IPS-18c (cell line): ENCODE results near the gene ISOC2.
"Not testable (repeated sequence)": the region's sequence is repeated elsewhere in the genome, so short reads cannot be mapped to it uniquely, and the experiment has no call there.

ENCODE experiments used
- H3K4me3 ChIP-seq: 2 replicates; pipeline ENCODE4 v1.7.0; 2013; ENCODE audit warnings: low read depth, mild to moderate bottlenecking, low read length, moderate library complexity; ENCODE audit not compliant: insufficient read depth
- H3K9me3 ChIP-seq: one replicate; pipeline ENCODE4 v1.6.1; 2013; ENCODE audit warnings: mild to moderate bottlenecking, low read length, moderate library complexity; ENCODE audit not compliant: control insufficient read depth, insufficient read depth

ISOC2 gene

GRCh38 chr19:55436847-55437246, 24.6 kb downstream of the ISOC2 start:
- Histone ChIP-seq H3K9me3 (peaks cover 2% of the 10 kb centered on the region), H3K4me3 (no peak overlapping the region)

DNA sequence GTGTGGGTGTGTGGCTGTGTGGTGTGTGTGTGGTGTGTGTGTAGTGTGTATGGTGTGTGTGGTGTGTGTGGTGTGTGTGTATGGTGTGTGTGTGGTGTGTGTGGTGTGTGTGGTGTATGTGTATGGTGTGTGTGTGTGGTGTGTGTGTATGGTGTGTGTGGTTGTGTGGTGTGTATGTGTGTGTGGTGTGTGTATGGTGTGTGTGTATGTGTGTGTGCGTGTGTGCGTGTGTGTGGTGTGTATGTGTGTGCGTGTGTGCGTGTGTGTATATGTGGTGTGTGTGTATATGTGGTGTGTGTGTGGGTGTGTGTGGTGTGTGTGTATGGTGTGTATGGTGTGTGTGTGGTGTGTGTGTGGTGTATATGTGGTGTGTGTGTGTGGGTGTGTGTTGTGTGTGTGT, 26.4 kb downstream of the ISOC2 start:
- Histone ChIP-seq H3K4me3 (no peak overlapping the region), H3K9me3 (peaks cover 2% of the 10 kb centered on the region)

- Histone ChIP-seq H3K9me3 (peaks cover 2% of the 10 kb centered on the region), H3K4me3 (no peak overlapping the region)
Measured at GRCh38 chr19:55434356-55434919, 27.0 kb downstream of the ISOC2 start.

DNA sequence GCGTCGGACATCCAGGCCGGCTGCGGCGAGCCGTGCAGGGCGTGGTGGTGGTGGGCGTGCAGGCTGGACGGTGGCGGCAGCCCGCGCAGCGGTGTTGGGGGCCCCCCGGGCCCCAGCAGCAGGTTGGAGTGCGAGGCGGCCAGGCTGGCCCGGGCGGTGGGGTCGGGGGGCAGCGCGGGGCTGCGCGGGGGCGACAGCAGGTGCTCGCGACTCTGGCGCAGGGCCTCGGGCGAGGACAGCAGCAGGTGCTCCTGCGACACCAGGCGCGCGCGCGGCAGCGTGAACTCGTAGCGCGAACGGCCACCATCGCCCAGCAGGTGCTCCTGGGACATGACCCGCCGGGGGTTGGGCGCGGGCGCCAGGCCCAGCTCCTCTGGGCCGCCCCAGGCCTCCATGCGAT, 28.1 kb downstream of the ISOC2 start:
- H3K9me3 ChIP-seq = peaks cover 2% of the 10 kb centered on the region
- no peak overlapping the region for H3K4me3 ChIP-seq

DNA sequence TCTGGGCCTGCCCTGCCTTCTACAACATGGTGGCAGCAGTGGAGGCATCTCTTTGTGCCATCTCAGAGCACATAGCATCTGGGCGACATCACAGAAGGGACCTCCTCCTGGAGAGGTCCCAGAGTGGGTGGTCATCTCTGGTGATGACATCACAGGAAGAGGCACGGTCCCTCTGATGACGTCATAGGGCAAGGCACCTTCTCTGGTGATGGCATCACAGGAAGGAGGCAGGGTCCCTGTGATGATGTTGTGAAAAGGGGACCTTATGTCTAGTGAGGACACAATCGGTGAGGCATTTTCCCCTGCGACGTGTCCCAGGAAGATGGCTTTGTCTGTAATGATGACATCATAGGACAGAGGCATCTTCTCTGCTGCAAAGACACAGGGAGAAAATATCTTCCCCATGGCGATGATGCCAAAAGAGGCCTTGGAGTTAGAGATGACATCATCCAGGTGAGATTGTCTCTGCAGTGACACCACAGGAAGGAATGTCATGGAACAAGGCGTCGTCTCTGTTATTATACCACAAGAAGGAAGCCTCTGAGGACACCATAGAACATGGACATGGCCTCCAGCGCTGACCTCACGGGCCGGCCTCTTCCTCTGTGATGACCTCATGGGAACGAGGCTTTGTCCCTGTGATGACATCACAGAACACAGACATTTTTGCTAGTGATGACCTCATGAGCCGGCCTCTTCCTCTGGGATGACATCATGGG, 29.0 kb downstream of the ISOC2 start:
- Histone ChIP-seq H3K9me3 (peaks cover 2% of the 10 kb centered on the region), H3K4me3 (no peak overlapping the region)

GRCh38 chr19:55431183-55431582, 30.3 kb downstream of the ISOC2 start:
- peaks cover 2% of the 10 kb centered on the region for H3K9me3 ChIP-seq
- no peak overlapping the region for H3K4me3 ChIP-seq

DNA sequence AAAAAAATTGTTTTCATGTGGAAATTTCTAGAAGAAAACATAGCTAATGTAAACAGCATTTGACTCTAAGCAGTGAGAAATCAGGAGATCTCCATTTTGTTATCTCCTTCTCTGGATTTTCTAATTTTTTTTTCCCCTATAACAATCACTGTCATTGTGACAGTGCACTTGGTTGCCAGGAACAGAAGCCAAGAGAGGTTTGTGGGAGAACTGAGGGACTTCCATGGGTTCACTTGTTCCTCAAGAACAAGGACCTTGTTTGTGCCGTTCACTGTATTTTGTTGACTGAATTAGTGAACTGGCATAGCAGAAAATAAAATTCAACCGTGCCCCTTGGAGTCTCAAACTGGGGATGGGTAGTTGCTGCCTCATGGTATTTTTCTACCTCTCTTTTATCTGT, 35.4 kb downstream of the ISOC2 start:
- H3K9me3 ChIP-seq = no peaks in the 10 kb centered on the region
- no peak overlapping the region for H3K4me3 ChIP-seq

GRCh38 chr19:55424518-55424917, 36.9 kb downstream of the ISOC2 start:
- no peaks in the 10 kb centered on the region for H3K9me3 ChIP-seq
- H3K4me3 ChIP-seq = no peak overlapping the region

DNA sequence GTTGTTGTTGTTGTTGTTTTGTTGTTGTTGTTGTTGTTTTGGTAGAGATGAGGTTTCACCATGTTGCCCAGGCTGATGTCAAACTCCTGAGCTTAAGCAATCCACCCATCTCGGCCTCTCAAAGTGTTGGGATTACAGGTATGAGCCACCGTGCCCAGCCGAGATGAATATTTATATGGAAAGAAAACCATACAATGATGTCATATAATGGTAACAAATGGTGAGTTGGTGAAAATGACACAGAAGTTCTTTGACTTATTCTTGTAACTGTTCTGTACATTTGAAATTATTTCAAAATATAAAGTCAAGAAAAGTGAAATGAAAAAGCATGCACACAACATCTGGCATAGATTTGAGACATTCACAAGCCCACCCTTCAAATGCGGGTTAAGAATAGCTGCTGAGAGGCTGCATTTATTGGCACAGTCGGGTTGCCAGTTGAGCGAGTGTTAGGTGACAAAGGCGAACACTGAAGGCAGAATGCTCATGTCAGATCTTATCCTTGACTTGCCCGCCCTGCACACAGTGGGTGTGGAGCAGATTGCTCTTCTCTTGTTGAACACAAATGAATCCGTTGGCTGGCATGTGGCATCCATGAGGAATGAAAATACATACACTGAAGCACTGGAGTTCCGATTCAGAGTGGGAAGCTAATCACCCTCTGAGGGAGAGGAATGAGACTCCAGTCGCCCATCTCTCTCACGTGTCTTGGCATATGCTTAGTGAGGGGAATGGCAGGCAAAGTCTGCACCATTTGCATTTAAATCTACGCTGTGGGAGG, 38.0 kb downstream of the ISOC2 start:
- Histone ChIP-seq H3K4me3 (no peak overlapping the region), H3K9me3 (no peaks in the 10 kb centered on the region)

- H3K9me3 ChIP-seq, H3K4me3 ChIP-seq: not testable (repeated sequence)
Measured at GRCh38 chr19:55421281-55421680, 40.2 kb downstream of the ISOC2 start.

DNA sequence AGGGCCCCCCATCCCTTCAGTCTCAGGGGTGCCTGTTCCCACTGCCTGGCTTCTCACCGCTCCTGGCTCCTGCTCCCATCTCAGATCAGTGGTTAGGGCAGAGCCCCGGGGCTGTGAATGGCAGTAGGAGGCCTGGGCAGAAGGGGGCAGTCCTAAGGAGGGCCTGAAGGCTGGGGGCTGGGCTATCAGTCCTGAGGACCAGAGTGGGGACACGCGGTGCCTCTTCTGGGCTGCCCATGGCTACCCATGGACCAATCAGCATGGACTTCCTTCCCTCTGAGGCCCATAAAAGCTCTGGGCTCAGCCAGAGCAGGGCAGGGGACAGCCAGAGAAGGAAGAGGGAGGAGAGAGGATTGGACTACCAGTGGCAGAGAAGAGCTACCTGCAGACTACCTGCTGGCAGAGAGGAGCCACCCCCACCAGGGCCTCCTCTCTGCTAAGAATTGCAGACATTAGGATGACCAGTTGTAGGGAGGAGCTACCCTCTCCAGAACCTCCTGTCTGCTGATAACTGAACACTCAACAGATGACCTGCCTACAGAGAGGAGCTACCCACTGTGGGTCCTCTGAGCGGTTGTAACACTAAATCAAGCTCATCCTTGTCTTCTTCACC, 41.7 kb downstream of the ISOC2 start:
- Histone ChIP-seq H3K9me3 (no peaks in the 10 kb centered on the region), H3K4me3 (no peak overlapping the region)

DNA sequence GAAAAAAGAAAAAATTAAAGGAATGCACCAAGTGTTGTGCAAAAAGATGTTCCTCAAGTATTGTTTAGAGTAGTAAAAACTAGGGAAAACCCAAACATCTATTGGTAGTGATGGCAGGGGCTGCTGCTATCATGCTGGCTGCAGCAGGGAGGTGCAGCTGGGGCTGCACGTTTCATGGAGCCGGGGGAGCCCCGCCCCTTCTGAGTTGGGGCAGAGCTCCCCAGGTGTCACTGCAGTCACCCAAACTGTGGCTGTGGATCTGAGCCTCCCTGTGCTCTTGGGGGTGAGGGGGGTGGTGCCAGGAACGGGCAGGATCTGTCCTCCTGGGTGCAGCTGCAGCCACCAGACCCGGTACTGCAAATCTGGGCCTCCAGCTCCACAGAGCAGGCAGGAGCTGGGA, 42.3 kb downstream of the ISOC2 start:
- Histone ChIP-seq H3K4me3 (no peak overlapping the region), H3K9me3 (no peaks in the 10 kb centered on the region)

DNA sequence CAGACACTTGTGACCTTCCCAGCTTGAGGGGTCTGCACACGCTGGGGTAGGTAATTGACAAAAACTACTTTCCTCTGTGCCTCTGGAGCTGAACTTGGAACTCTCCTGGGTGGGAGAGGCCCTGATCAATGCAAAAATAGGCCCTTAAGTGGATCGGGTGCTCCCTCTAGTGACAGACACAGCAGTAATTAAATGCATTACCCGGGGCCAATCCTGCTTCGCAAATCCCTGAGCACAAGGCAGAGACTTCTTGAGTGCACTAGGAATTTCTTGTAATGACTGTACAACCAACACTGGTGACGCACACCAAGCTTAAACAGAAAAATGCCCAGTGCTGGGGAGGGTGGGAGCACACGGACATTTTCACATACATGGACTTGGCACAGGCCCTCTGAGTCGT, 43.3 kb downstream of the ISOC2 start:
- H3K9me3 ChIP-seq = no peaks in the 10 kb centered on the region
- H3K4me3 ChIP-seq = no peak overlapping the region

- Histone ChIP-seq H3K9me3 (peaks cover 5% of the 10 kb centered on the region), H3K4me3 (no peak overlapping the region)
Measured at GRCh38 chr19:55410168-55410567, 51.3 kb downstream of the ISOC2 start.

DNA sequence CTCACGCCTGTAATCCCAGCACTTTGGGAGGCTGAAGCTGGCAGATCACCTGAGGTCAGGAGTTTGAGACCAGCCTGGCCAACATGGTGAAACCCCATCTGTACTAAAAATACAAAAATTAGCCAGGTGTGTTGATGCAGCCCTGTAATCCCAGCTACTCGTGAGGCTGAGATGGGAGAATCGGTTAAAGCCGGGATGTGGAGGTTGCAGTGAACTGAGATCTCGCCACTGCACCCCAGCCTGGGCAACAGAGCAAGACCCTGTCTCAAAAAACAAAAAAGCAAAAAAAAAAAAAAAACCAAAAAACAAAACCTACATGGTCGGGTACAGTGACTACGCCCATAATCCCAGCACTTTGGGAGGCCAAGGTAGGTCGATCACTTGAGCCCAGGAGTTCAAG, 52.3 kb downstream of the ISOC2 start:
- not testable (repeated sequence) for H3K9me3 ChIP-seq, H3K4me3 ChIP-seq

DNA sequence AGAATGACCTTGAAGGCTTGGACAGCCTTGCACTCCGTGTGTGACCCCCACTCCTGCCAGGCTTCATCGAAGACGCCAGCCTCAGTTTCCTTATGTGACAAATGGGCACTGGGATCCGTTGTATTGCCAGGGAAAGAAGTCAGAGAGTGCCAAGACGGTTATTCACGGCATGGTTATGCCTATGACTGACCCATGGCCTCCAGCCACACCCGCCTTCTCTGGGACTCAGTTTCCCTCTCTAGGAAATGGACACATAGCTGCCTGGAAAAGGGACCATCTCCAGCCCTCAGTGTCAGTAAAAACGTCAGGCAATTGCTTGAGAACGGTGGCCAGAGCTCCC, 52.9 kb downstream of the ISOC2 start:
- peaks cover 5% of the 10 kb centered on the region for H3K9me3 ChIP-seq
- H3K4me3 ChIP-seq = peak overlapping the region; percentile 32; the same call in 1 of the 2 replicates

DNA sequence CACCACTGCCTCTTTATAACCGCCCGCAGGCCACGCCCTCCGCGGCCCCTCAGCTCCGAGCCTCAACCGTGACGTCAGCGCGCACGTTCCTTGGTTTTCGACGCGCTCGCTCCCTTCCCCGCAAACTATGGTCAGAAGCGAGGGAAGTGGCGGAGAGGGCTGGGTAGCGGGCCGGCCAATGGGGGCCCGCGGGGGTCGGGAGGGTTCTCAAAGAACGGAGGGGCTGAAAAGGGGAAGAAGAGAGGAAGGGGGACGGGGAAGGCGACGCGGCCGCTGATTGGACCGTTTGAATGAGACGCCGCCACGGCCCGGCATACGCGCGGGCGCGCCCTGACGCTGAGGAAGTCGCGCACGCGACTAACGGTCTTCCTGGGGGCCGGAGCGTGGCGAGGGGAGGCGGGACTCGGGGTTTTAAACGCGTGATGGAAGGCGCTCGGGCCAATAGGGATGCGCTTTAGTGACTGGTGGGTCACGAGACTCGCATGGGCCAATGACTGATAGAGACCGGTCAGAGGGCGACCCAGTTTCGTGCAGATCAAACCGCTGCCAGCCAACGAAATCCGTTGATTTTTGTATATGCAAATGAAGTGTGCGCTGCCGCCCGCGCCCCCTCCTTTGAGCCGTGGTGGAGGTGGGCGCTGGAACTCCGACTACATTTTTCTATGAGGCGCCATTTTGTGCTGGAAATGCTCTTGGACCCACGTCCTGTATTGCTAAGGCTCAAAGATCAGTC, 53.5 kb downstream of the ISOC2 start:
- peak overlapping the region; percentile 84; the same call in 1 of the 2 replicates for H3K4me3 ChIP-seq
- peaks cover 7% of the 10 kb centered on the region for H3K9me3 ChIP-seq

- H3K9me3 ChIP-seq = not testable (repeated sequence)
- peak within 1 kb of the TSS; percentile 84 for H3K4me3 ChIP-seq
Measured at GRCh38 chr19:55407550-55407799, 54.0 kb downstream of the ISOC2 start, which contains the start of gene UBE2S. Gene UBE2S (minus strand): TSS chr19:55407788. CDS start chr19:55407589, 199 bp downstream.
